Lower leg skin (tissue), 3 donors: ENCODE results near the gene VPS41.

Experiments used
- CTCF ChIP-seq, 3 donors: fragments of 450-650 bp; IDR thresholded peaks; one replicate each; pipeline ENCODE4 v1.5.1; 2016; ENCODE audit warnings: antibody characterized with exemption in 3 of 3, mild to moderate bottlenecking in 3 of 3, moderate library complexity in 2 of 3
- POLR2A ChIP-seq, 2 donors: fragments of 450-650 bp; IDR thresholded peaks; one replicate each; pipeline ENCODE4 v1.6.1; 2016 to 2017; ENCODE audit warnings: antibody characterized with exemption in 2 of 2, mild to moderate bottlenecking in 1 of 2, moderate library complexity in 1 of 2

- TF ChIP-seq CTCF (IDR thresholded peaks at IDR 0.05), result no peak
- no peak for TF ChIP-seq POLR2A (IDR thresholded peaks at IDR 0.05)
Measured at GRCh38 chr7:38829488-38830165, 79.4 kb downstream of the VPS41 start.
